Measurements from ENCODE around the gene DFFA.
"Not testable (repeated sequence)": the region's sequence is repeated elsewhere in the genome, so short reads cannot be mapped to it uniquely, and the experiment has no call there.

The DFFA gene

DNA sequence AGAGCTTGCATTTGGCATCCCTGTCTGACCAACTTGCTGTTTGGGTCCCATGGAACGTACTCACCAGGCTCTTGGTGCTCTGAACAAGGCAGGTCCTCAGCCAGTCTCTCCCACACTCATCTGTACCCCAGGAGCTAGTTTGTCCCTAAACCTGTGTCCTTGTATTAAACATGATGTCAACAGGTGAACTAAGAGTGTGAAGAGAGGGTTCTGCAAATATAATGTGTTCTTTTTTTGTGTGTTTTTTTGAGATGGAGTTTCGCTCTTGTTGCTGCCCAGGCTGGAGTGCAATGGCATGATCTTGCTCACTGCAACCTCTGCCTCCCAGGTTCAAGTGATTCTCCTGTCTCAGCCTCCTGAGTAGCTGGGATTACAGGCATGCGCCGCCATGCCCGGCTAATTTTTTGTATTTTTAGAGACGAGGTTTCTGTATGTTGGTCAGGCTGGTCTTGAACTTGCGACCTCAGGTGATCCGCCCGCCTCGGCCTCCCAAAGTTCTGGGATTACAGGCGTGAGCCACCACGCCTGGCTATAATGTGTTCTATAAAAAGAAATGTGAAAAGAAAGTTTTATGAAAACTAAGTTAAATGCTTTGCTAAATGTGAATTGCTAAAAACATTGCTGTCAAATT is 33.8 kb upstream of the DFFA start:
- DNase-seq (ENCODE audit: low read depth in 2 of 2) = not testable (repeated sequence)

DNA sequence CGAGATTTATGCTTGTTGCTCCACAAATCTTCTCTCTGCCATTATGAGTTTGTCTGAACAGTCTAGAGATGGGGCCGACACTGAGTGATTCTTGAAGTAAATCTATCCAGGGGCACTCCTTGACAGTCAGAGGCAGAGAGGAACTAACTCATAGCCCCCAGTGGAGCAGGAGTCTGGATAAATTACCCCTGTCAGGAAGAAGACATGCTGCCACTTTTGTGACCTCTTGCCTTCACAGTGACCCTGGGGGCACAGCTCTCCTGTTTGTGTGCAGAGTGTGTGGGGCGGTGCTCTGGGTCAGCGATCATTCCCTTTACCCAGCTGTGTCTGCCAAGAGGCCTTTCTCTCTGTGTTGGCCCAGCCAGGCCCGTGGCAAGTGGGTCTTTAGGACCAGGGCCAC is 31.9 kb upstream of the DFFA start:
- no peak for DNase-seq (ENCODE audit: low read depth in 2 of 2)

DNA sequence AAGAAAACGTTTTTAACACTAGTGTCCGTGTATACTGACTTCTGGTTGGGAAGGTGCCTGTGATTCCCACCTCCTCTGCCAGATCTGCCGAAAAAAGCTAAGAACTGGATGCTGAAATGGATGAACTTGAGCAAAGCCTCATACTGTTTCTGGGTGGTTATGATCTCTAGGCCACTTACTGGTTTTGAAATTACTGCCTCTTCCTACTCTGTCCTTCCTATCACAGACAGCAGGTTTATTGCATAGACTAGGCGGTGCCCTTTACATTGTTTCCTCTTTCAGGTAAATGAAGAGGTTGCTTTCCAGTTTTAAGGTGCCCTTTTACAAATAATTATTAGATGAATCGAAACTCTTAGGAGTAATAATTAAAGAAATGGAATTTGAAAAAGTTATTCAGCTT is 29.9 kb upstream of the DFFA start:
- no peak for DNase-seq (ENCODE audit: low read depth in 2 of 2)

DNA sequence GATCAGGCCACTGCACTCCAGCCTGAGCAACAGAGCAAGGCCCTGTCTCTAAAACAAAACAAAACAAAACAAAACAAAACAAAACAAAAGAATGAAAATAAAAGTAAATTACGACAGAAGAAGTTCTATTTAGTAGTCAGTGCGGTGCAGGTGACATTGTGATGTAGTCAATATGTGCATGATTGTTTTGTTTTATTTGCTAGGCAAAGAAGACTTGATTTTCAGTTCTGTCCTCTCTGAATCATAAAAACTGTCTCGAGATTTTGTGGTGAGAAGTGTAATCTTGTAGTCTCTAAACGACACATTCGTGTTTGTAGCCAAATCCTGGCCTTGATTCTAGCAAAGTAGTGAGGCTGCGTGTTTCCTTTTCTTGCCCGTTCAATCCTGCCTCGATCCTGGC is 25.9 kb upstream of the DFFA start:
- no peak for DNase-seq (ENCODE audit: low read depth in 2 of 2)

DNA sequence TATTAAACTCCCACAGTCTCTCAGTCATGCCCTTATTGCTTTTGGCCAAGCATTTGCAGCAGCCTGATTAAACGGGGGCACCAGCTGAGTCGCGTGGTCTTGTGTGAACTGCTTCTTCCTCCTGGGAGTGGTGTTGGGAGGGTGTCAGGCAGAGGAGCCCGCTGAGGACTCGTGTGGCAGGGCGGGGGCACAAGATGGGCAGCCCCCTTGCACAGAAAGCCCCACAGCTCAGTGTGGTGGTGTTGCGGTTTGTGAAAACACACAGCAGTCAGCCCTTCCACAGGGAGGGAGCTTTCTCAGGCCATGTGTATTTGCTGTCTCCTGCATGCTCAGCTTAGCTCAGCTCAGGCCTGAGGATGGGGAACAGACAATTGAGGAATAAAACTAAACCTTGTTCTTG is 24.8 kb upstream of the DFFA start:
- DNase-seq (ENCODE audit: low read depth in 2 of 2) = no peak

DNA sequence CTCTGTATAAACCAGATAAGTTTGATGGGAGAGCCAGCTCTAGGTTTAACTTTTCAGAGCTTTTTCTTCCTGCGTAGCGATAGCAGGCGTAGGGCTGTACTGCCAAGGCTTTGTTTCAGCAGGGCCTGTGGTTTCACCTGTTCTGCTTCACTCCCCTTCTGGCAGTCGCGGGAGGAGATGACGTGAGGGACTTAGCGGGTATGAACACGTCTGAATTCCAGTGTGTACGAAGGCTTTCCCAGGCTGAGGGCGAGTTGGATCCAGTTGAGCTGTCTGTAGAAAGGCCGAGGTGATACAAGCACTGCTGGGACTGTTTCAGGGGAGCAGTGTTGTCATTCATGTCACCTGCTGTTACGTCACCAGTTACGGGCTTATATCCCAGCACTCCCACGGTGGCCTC is 23.6 kb upstream of the DFFA start:
- no peak for DNase-seq (ENCODE audit: low read depth in 2 of 2)

DNA sequence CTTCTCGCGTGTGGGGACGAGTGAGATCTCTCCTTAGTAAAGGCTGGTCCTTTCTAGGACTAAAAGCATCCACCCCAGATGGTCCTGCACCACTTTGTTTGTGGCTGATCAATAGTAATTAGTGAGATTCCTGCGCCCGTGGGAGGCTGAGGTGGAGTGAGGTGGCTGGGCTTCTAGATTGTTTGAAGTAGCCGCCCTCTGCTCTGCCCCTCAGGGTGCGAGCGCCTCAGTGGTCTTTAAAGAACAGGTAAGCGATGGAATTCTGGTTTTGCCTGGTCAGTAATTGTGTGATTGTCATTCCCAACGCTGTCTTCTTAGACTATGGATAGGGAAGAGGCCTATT is 23.1 kb upstream of the DFFA start:
- DNase-seq (ENCODE audit: low read depth in 2 of 2) = no peak

DNA sequence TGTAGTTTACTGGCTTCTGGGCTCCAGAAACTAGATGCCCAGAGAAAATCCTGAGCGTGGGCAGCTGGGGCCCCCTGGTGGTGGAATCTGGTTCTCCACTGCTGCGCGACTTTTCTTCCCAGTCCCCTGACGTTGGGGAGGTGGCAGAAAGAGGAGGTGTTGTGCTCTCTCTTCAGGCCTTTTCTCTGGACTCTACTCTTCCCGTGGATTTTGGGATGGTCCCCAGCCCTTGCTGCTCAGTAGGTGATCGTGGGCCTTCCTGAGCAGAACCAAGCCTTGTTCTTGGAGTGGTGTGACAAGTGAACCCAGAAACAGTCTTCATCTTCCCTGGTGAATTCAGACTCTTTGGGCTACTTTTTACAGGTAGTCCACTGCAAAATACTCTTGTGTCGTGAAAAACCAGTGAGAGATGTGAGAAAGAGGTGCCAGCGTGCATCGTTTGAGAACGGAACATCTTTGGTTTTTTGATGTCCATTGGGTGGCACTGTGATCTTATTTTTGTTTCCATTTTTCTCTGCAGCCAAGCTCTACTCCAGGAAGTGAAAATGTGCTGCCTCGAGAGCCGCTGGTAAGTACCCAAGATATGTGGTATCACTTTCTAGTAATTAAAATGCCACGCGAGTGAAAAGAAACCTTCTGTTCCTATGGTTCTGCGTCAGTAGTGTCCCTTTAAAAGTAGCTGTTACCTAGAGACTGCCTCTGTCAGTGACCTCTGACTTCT is 22.6 kb upstream of the DFFA start:
- DNase-seq (ENCODE audit: low read depth in 2 of 2) = peak; percentile 66 to 68

DNA sequence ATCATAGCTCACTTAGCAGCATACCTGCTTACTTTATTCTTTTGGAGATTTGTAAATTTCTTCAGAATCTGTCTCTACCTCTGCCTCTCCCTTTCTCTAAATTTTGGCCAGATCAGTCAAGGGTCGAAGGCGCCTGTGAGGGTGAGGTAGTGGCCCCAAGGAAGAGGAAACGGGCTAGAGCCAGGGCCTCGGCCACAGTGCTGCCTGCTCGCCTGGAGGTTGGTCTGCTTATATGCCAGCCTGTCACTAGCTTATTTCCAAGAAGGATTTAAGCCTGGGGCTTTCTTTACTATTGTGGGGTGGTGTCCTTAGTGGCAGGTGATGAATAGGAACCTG is 22.1 kb upstream of the DFFA start:
- no peak for DNase-seq (ENCODE audit: low read depth in 2 of 2)

DNA sequence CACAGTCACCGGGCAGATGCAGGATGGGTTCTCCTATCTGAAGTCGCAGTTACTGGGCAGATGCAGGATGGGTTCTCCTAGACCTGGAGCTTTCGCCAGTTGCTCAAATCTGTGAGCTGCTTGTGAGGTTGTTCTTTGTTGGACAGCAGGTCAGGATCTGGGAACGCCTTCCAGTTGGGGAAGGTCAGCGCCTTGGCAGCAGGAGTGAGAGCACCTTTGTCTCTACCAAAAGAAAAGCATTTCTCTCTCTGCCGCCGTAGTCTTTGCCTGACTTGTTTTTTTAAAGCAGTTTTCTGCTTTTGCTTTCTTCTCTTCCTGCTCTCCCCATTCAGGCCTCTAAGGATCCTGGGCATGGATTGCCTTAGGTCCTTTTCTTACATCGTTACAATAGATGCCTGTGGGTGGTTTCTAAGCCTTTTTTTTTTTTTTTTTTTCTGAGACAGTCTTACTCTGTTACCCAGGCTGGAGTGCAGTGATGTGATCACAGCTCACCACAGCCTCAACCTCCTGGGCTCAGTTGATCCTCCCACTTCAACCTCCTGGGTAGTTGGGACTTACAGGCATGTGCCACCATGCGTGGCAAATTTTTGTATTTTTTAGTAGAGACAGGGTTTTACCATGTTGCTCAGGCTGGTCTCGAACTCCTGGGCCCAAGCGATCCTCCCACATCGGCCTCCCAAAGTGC is 18.1 kb upstream of the DFFA start:
- DNase-seq (ENCODE audit: low read depth in 2 of 2) = no peak

DNA sequence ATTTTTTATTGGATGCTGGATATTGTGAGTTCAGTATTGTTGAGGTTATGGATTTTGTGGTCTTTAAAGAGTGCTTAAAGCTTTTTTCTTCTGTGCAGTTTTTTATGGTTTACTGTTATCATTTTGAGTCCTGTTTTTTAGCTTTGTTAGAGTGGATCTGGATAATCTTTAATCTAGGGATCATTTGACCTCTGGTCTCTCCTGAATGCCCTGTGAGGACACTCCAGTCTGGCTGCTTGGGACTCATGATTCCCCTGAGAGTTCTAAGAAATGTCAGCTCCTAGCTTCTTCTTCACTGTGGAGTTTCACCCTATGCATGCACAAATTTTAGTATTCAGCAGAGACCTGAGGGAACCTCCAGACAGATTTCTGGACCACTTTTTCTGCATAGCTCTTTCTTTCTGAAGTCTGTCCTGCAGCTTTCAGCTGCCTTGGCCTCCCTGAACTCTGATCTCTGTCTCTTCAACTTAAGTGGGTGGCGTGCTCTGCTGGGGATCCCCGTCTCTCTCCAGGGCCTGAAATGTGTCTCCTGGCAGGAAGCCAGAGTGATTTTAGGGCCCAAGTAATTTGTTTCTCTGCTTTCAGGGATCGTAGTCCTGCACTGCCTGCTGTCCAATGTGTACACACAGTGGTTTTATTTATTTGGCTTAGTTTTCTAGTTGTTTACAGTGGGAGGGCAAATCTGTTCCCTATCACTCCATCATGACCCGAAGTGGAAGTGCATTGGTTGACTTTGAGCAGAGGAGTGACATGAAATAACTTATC is 17.1 kb upstream of the DFFA start:
- DNase-seq (ENCODE audit: low read depth in 2 of 2) = no peak

DNA sequence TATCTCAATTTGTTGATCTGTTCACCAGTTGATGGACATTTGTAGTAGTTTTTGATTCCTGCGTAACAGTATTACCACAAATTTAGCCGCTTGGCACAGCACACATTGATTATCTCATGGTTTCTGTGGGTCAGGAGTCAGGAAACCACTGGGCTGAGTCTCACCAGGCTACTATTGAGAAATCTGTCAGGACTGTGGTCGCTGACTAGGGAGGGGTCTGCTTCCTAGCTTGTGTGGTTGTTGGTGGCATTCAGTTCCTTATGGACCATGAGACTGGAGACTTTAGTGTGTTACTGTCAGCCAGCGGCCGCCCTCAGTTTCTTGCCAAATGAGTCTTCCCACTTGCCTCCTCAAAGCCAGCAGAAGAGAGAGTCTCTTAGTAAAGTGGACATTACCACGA is 12.2 kb upstream of the DFFA start:
- DNase-seq (ENCODE audit: low read depth in 2 of 2) = no peak

DNA sequence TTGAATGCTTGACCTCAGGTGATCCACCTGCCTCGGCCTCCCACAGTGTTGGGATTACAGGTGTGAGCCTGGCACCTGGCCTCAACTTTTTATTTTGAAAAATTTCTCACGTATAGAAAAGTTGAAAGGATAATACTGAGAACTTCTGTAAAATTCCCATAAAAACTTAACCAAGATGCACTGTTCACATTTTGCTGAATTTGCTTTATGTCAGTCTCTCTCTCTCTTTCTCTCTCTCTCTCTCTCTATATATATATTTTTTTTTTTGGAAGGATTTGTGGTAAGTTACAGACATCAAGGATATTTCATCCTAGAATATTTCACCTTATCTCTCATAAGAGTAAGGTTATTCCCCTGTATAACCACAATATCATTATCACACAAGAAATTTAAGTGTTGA is 8.3 kb upstream of the DFFA start:
- no peak for DNase-seq (ENCODE audit: low read depth in 2 of 2)

DNA sequence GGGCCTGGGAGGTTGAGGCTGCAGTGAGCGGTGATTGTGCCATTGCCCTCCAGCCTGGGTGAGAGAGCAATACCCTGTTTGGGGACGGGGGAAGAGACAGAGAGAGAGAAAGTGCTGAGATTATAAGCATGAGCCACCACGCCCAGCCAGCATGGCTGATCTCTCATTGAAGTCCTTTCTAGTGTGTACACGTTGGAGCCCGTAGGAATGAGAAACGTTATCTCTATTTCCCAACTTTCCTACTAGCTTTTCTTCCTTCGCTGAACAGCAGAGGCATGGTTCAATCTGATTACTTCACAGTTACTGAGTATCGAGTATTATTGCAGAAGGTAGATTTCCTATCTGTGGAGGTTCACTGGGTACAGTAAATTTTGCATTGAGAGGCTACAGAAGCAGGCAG is 7.0 kb upstream of the DFFA start:
- no peak for DNase-seq (ENCODE audit: low read depth in 2 of 2)

DNA sequence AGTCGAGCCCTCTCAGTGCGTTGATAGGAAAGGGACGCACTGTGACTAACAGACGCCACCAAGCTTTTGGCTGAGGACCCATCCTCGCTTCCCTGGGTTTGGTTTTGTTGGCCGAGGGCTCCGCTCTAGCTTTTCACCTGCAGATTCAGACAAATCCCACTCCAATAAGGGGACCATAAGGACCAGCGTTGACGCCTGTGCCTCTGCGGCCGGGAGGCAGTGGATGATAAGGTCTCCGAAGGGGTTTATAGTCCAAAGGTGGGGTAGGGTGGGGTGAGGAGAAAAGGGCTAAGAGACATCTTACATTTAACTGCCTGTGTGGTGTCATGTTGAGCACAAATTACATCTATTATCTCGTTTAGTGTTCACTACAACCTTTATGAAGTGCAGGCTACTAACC is 3.2 kb upstream of the DFFA start:
- DNase-seq (ENCODE audit: low read depth in 2 of 2) = no peak

DNA sequence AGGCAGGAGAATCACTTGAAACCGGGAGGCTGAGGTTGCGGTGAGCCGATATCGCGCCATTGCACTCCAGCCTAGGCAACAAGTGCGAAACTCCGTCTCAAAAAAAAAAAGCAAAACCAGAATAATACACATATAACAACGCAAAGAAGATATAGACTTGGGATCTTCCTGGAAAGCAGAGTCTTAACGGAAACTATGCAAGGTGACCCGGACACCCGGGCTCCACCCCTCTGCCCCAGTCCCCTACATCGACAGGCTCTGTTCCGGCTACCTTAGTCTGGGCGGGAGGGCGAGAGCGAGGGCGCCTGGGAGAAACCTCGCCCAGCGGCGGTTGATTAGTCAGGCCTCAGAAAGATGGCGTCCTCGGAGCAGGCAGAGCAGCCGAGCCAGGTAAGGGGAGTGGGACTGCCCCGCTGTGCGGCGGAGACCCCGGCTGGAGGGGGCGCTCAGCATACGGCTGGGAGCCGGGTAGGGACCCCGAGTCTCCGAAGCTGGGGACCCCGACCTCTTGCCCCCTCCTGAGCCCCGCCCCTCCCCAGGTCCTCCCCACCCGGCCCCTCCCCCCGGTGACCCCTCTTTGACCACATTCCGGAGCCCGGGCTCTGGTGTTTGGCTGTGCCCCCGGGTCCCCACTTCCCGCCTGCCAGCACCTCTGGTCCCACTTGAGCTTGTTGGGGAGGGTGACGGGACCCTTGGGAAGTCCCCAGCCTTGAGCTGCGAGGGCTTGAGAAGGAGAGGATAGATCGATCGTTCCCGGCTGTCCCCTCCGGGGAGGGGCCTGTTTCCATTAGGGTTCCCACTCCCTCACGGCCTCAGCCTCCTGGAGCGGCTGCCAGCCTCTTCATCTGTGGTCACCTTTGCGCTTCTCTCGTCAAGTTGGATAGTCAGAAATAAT is 2.5 kb upstream of the DFFA start, which contains the start of gene PEX14:
Gene PEX14, plus strand, starts transcription at position 338 of the 895 bp plus-strand sequence. Its CDS starts 17 bp downstream, at position 355.
- peak; percentile 56 to 69 for DNase-seq (ENCODE audit: low read depth in 2 of 2)

DNA sequence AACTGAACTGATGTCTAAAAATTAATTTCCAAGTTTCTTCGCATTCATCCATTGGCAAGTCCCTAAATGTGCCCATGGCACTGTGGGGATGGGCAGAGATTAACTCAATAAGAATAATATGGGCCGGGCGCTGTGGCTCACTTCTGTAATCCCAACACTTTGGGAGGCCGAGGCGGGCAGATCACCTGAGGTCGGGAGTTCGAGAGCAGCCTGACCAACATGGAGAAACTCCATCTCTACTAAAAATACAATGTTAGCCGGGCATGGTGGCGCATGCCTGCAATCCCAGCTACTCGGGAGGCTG is 1.9 kb upstream of the DFFA start:
- DNase-seq (ENCODE audit: low read depth in 2 of 2) = not testable (repeated sequence)

DNA sequence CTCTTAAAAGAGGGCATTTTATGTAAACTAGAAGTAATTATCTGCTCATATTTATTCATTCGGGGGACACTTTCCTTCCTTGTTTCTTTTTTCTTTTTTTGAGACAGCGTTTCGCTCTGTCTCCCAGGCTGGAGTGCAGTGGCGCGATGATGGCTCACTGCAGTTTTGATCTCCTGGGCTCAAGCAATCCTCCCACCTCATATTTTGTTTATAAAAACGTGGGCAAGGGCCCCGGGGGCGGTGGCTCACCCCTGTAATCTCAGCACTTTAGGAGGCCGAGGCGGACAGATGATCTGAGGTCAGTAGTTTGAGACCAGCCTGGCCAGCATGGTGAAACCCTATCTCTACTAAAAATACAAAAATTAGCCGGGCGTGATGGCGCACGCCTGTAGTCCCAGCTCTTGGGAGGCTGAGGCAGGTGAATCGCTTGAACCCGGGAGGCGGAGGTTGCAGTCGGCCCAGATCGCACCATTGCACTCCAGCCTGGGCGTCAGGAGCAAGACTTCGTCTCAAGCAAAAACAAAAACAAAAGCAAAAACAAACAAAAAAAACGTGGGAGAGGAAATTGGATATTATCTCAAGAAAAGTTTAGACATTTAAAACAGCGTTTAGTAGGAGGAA is 926 bp upstream of the DFFA start:
- no peak for DNase-seq (ENCODE audit: low read depth in 2 of 2)

DNA sequence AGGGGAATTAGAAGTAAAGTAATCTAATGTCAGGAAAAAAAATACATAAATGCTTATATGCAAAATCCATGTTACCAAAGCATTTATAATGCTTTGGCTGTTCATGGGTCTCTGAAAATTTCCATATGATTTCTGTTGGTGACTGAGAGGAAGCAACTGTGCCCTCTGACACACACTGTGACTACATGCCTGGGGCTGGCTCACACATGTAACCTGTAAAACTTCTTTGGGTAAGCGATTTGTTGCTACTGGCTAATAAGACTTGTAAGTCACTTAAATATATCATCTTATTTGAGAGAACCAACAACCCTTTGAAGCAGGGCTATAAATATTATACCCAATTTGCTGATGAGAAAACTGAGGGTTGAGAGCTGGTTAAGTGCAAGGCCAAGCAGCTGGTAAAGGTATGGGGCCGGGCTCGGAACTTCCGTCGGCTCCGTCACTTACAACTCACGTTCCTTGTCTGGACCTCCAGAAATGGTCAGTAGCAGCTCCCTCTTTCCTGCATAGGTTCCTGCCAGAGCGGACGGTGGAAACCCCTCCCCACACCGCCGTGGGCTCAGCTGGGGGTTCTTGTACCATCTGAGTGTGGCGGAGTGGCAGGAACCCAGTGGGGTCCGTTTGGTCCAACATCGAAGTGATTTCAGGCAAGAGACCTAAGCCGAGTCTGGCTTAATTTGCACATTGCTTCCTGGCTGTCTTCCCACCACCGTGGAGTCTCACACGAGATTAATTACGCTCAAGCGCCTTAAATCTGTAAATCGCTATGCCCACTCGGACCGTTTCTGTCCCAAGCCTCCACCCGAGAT is 714 bp downstream of the DFFA start:
- no peak for DNase-seq (ENCODE audit: low read depth in 2 of 2)

DNA sequence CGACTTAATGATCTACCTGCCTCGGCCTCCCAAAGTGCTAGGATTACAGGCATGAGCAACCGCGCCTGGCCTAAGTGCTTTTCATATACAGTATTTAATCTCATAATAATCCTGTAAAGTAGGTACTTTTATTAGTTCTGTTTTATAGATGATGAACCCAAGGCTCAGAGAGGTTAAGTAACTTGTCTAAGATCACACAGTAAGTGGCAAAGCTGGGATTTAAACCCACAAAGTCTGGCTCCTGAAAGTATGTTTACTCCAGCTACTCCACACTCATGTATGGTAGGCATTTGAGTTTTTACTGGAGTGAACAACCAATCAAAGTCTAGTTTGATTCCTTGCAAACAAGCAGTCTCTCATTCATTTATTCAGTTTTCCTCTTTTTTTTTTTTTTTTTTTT is 2.3 kb downstream of the DFFA start:
- DNase-seq (ENCODE audit: low read depth in 2 of 2) = no peak

DNA sequence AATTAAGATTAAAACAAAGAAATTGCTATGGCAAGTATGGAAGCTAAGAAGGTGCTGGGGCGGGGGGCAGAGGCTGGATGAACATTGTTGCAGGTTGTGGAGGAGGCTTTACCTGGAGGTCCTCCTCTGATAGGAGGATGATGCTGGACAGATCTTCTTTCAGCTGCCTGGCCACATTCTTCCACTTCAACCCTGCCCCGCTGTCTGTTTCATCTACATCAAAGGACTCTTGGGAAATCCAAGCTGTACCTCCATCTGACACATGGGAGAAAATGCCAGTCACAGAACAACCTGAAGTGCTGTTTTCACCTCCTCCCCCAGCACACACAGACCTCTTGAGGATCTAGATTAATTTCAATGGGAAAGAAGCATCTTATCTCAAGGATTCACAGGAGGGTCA is 5.3 kb downstream of the DFFA start:
- no peak for DNase-seq (ENCODE audit: low read depth in 2 of 2)

All from stimulated activated CD8-positive, alpha-beta memory T cell treated with anti-CD3 and anti-CD28 coated beads, Interleukin-2, amount 100 ng/mL, for 1 hour (primary cell).